ENCODE measurements around the gene TEPSIN.
A peak's percentile ranks its signal among the peaks of the same experiment; 100 is the strongest.

TEPSIN gene

GRCh38 chr17:81194225-81194760 lies 44.6 kb downstream of the TEPSIN start:
- H3K27me3 Mint-ChIP-seq: no peaks in the 10 kb centered on the region
- no peak overlapping the region for H3K4me3 Mint-ChIP-seq
- no peak for ATAC-seq (replicated peaks)
- peak overlapping the region; percentile 76 for H3K27ac Mint-ChIP-seq
- no peaks in the 10 kb centered on the region for H3K9me3 Mint-ChIP-seq
- no peak for DNase-seq
- H3K36me3 Mint-ChIP-seq: peaks cover 17 to 18% of the 10 kb centered on the region in 2 donors
- peaks cover 0 to 2% of the 10 kb centered on the region in 2 donors for H3K4me1 Mint-ChIP-seq

- Mint-ChIP-seq H3K27me3 (no peaks in the 10 kb centered on the region), H3K4me3 (no peak overlapping the region), H3K4me1 (peaks cover 0 to 2% of the 10 kb centered on the region in 2 donors), H3K27ac (no peak overlapping the region), H3K36me3 (peaks cover 20 to 23% of the 10 kb centered on the region in 2 donors), H3K9me3 (no peaks in the 10 kb centered on the region)
- DNase-seq (no peak), ATAC-seq (replicated peaks) (peak in 1 of 2 donors; percentile 59)
Observed at GRCh38 chr17:81193470-81194224, 45.2 kb downstream of the TEPSIN start.

GRCh38 chr17:81193051-81193410 lies 45.8 kb downstream of the TEPSIN start:
- ATAC-seq (replicated peaks): no peak
- H3K27ac Mint-ChIP-seq: no peak overlapping the region
- H3K4me3 Mint-ChIP-seq: no peak overlapping the region
- no peaks in the 10 kb centered on the region for H3K9me3 Mint-ChIP-seq
- H3K36me3 Mint-ChIP-seq: peaks cover 16 to 20% of the 10 kb centered on the region in 2 donors
- DNase-seq: no peak
- H3K27me3 Mint-ChIP-seq: no peaks in the 10 kb centered on the region
- H3K4me1 Mint-ChIP-seq: peaks cover 0 to 2% of the 10 kb centered on the region in 2 donors

DNA sequence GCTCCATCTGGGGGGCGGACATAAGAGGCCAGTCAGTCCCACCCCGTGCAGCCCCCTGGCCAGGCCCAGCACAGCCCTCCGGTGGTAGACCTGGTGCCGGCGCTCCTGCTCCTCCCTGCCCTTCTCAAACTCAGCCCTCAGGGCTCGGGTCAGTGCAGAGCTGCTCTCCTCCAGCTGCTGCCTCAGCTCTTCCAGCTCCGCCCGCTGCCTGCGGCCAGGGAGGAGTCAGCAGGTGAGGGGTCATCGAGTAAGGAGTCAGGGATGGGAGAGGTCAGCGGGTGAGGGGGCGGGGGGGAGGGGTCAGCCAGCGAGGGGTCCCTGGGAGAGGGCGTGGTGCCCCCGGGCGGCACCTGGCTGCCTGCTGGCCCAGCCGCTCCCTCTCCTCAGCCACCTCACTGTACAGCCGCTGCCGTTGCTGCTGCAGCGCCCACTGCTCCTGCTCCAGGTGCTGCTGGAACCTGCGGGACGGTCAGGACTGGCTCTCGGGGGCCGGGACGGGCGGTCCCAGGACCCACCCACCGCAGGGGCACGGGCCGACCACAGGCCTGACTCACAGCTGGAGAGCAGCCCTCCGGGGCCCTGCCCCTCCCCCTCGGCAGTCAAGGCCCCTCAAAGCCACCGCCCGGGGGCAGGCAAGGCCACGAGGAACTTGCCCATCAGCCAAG lies 46.3 kb downstream of the TEPSIN start:
- H3K27me3 Mint-ChIP-seq: no peaks in the 10 kb centered on the region
- H3K27ac Mint-ChIP-seq: no peak overlapping the region
- DNase-seq: no peak
- H3K4me1 Mint-ChIP-seq: peaks cover 0 to 2% of the 10 kb centered on the region in 2 donors
- no peak overlapping the region for H3K4me3 Mint-ChIP-seq
- ATAC-seq (replicated peaks): no peak
- H3K9me3 Mint-ChIP-seq: no peaks in the 10 kb centered on the region
- H3K36me3 Mint-ChIP-seq: peaks cover 16 to 20% of the 10 kb centered on the region in 2 donors

- H3K36me3 Mint-ChIP-seq: peaks cover 16 to 20% of the 10 kb centered on the region in 2 donors
- peaks cover 0 to 2% of the 10 kb centered on the region in 2 donors for H3K4me1 Mint-ChIP-seq
- no peaks in the 10 kb centered on the region for H3K27me3 Mint-ChIP-seq
- DNase-seq: no peak
- peak overlapping the region; percentile 51 for H3K27ac Mint-ChIP-seq
- ATAC-seq (replicated peaks): no peak
- H3K4me3 Mint-ChIP-seq: no peak overlapping the region
- H3K9me3 Mint-ChIP-seq: no peaks in the 10 kb centered on the region
Observed at GRCh38 chr17:81191646-81192045, 47.2 kb downstream of the TEPSIN start.

GRCh38 chr17:81191116-81191515 lies 47.7 kb downstream of the TEPSIN start:
- no peaks in the 10 kb centered on the region for H3K9me3 Mint-ChIP-seq
- H3K4me1 Mint-ChIP-seq: peaks cover 0 to 2% of the 10 kb centered on the region in 2 donors
- no peaks in the 10 kb centered on the region for H3K27me3 Mint-ChIP-seq
- ATAC-seq (replicated peaks) (no peak), DNase-seq (no peak)
- peaks cover 16 to 17% of the 10 kb centered on the region in 2 donors for H3K36me3 Mint-ChIP-seq
- no peak overlapping the region for H3K27ac Mint-ChIP-seq
- H3K4me3 Mint-ChIP-seq: no peak overlapping the region

DNA sequence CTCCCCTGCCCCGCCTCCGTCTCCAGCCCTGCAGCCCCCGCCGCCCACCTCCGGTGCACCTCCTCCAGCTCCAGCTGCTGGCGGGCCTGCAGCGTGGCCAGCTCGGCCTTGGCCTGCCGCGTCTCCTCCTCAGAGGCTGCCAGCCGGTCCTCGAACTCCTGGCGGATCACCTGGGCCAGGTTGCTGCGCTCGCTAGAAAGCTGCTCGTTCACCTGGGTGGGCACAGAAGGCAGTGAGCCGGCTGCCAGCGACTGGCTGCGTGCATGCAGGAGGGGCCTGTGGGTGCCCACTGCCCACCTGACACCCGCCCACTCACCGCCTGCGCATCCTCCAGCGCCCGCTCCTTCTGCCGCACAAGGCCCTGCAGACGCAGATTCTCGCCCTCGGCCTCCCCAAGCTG lies 48.3 kb downstream of the TEPSIN start:
- ATAC-seq (replicated peaks): no peak

GRCh38 chr17:81189670-81190530 lies 49.0 kb downstream of the TEPSIN start:
- ATAC-seq (replicated peaks): no peak
- Mint-ChIP-seq H3K4me1 (peaks cover 0 to 2% of the 10 kb centered on the region in 2 donors), H3K27me3 (no peaks in the 10 kb centered on the region), H3K36me3 (peaks cover 16 to 17% of the 10 kb centered on the region in 2 donors), H3K4me3 (no peak overlapping the region), H3K9me3 (no peaks in the 10 kb centered on the region), H3K27ac (no peak overlapping the region)
- no peak for DNase-seq

More for the DNA sequence above, 48.3 kb downstream of the TEPSIN start:
- no peak overlapping the region for H3K27ac Mint-ChIP-seq
- H3K27me3 Mint-ChIP-seq: no peaks in the 10 kb centered on the region
- no peak for DNase-seq
- H3K36me3 Mint-ChIP-seq: peaks cover 16 to 17% of the 10 kb centered on the region in 2 donors
- no peak overlapping the region for H3K4me3 Mint-ChIP-seq
- H3K9me3 Mint-ChIP-seq: no peaks in the 10 kb centered on the region
- peaks cover 0 to 2% of the 10 kb centered on the region in 2 donors for H3K4me1 Mint-ChIP-seq

- ATAC-seq (replicated peaks) (no peak), DNase-seq (no peak)
- H3K4me1 Mint-ChIP-seq: peaks cover 0 to 2% of the 10 kb centered on the region in 2 donors
- H3K9me3 Mint-ChIP-seq: no peaks in the 10 kb centered on the region
- no peak overlapping the region for H3K27ac Mint-ChIP-seq
- H3K4me3 Mint-ChIP-seq: no peak overlapping the region
- peaks cover 3 to 4% of the 10 kb centered on the region in 2 donors for H3K27me3 Mint-ChIP-seq
- peaks cover 9 to 14% of the 10 kb centered on the region in 2 donors for H3K36me3 Mint-ChIP-seq
Observed at GRCh38 chr17:81189016-81189415, 49.8 kb downstream of the TEPSIN start.

GRCh38 chr17:81188491-81188840 lies 50.4 kb downstream of the TEPSIN start:
- H3K27me3 Mint-ChIP-seq: peaks cover 6 to 7% of the 10 kb centered on the region in 2 donors
- DNase-seq (no peak), ATAC-seq (replicated peaks) (no peak)
- no peaks in the 10 kb centered on the region for H3K4me1 Mint-ChIP-seq
- no peaks in the 10 kb centered on the region for H3K9me3 Mint-ChIP-seq
- H3K4me3 Mint-ChIP-seq: no peak overlapping the region
- H3K27ac Mint-ChIP-seq: no peak overlapping the region
- peaks cover 7 to 10% of the 10 kb centered on the region in 2 donors for H3K36me3 Mint-ChIP-seq

GRCh38 chr17:81187586-81188490 lies 51.0 kb downstream of the TEPSIN start:
- H3K27ac Mint-ChIP-seq: no peak overlapping the region
- DNase-seq: no peak
- no peaks in the 10 kb centered on the region for H3K9me3 Mint-ChIP-seq
- H3K4me1 Mint-ChIP-seq: no peaks in the 10 kb centered on the region
- no peak overlapping the region for H3K4me3 Mint-ChIP-seq
- H3K36me3 Mint-ChIP-seq: peaks cover 7% of the 10 kb centered on the region in 2 donors
- peaks cover 6 to 7% of the 10 kb centered on the region in 2 donors for H3K27me3 Mint-ChIP-seq
- ATAC-seq (replicated peaks): no peak

DNA sequence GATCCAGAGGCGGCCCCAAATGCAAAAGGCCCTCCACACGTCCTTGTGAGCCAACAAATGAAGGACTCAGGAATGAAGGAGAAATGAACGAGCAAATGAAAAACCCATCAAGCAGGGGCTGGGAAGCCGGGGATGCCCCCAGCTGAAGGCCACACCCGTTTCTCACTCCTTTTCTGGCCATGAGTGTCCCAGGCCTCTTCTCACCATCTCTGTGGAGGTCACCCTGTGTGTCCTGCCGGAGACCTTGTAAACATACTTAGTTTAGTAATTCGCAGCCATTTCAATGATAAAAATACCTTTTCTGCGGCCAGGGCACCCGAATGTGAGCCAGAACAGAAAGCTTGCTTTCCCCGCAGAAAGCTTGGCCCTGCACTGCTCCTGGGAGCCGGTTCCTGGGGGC lies 51.7 kb downstream of the TEPSIN start:
- Mint-ChIP-seq H3K27me3 (peaks cover 6 to 7% of the 10 kb centered on the region in 2 donors), H3K4me3 (no peak overlapping the region), H3K27ac (no peak overlapping the region), H3K9me3 (no peaks in the 10 kb centered on the region), H3K4me1 (no peaks in the 10 kb centered on the region), H3K36me3 (peaks cover 7% of the 10 kb centered on the region in 2 donors)
- DNase-seq (no peak), ATAC-seq (replicated peaks) (no peak)

DNA sequence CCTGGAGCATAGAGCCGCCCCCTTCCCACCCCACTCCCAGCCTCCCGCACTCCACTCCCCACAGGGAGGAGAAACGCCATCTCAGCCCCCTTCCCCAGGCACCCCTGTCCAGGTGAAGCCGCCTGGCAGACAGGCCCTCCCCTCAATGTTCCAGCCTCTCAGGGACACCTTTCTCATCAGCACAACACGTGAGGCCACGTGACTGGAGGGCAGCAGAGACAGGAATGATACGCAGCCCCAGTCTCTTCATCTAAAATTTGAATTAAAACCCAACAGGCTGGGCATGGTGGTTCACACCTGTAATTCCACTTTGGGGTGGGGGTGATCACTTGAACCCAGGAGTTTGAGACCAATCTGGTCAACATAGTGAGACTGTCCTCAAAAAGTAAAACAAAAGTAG lies 52.7 kb downstream of the TEPSIN start:
- Mint-ChIP-seq H3K4me1 (no peaks in the 10 kb centered on the region), H3K27me3 (peaks cover 6 to 7% of the 10 kb centered on the region in 2 donors), H3K4me3 (no peak overlapping the region), H3K9me3 (no peaks in the 10 kb centered on the region), H3K36me3 (peaks cover 7% of the 10 kb centered on the region in 2 donors), H3K27ac (no peak overlapping the region)
- DNase-seq (no peak), ATAC-seq (replicated peaks) (no peak)
